ENCODE results near the gene JMJD1C. TPM values are rescaled to one million over a fixed set of nuclear protein-coding genes. Genes with fewer than 3 reads are reported as not detected.

Gene JMJD1C
- total RNA-seq, 1 experiment from 2014 or later, result 89.7 TPM

- no peak for DNase-seq
- intact Hi-C loops (cut with micrococcal nuclease; ENCODE audit: unreplicated experiment), result no loop called here
- Mint-ChIP-seq H3K4me1 (ENCODE audit: low read depth, unreplicated experiment) (peaks cover 38% of the 10 kb centered on the region), H3K27ac (ENCODE audit: unreplicated experiment) (no peak overlapping the region), H3K9me3 (ENCODE audit: unreplicated experiment) (peaks cover 16% of the 10 kb centered on the region), H3K27me3 (ENCODE audit: insufficient read depth, unreplicated experiment) (no peaks in the 10 kb centered on the region), H3K4me3 (ENCODE audit: unreplicated experiment) (no peak overlapping the region), H3K36me3 (ENCODE audit: insufficient read depth, unreplicated experiment) (peaks cover 16% of the 10 kb centered on the region)
- Histone ChIP-seq H3K4me3 (ENCODE audit: low read depth, low read length) (no peak overlapping the region), H3K27me3 (replicated peaks; ENCODE audit: control insufficient read depth, insufficient read depth, low read length) (no peaks in the 10 kb centered on the region), H3K4me1 (peaks cover 32% of the 10 kb centered on the region), H3K9me3 (peaks cover 7% of the 10 kb centered on the region; the same call in 1 of the 2 replicates), H3K36me3 (ENCODE audit: control insufficient read depth, insufficient read depth, low read length) (no peaks in the 10 kb centered on the region)
- no TSS peak for BruUV-seq (replicated peaks)
- TF ChIP-seq CTCF (IDR thresholded peaks at IDR 0.05; ENCODE audit: insufficient read depth in 1 of 2, low read depth in 1 of 2, low read length in 1 of 2, severe bottlenecking in 1 of 2, unreplicated experiment in 1 of 2), result no peak
- POLR2A ChIA-PET, result no interaction called here
- CTCF ChIA-PET, result no interaction called here
Observed at GRCh38 chr10:63506554-63506953, 40.8 kb upstream of the JMJD1C start.

GRCh38 chr10:63505562-63505961 lies 39.8 kb upstream of the JMJD1C start:
- no peak overlapping the region for H3K4me3 Mint-ChIP-seq (ENCODE audit: unreplicated experiment)
- TF ChIP-seq CTCF (IDR thresholded peaks at IDR 0.05; ENCODE audit: insufficient read depth in 1 of 2, low read depth in 1 of 2, low read length in 1 of 2, severe bottlenecking in 1 of 2, unreplicated experiment in 1 of 2), result no peak

GRCh38 chr10:63504145-63504881 lies 38.5 kb upstream of the JMJD1C start:
- Mint-ChIP-seq H3K36me3 (ENCODE audit: insufficient read depth, unreplicated experiment) (peaks cover 16% of the 10 kb centered on the region), H3K4me3 (ENCODE audit: unreplicated experiment) (peak overlapping the region; percentile 11), H3K27me3 (ENCODE audit: insufficient read depth, unreplicated experiment) (no peaks in the 10 kb centered on the region), H3K27ac (ENCODE audit: unreplicated experiment) (peak overlapping the region; percentile 43), H3K9me3 (ENCODE audit: unreplicated experiment) (no peaks in the 10 kb centered on the region), H3K4me1 (ENCODE audit: low read depth, unreplicated experiment) (peaks cover 40% of the 10 kb centered on the region)
- no TSS peak for BruUV-seq (replicated peaks)
- ChIA-PET POLR2A (interaction anchor here (0.7 kb wide), 1 partner anchor 25 kb away, joined by 6 read pairs; no protein-coding TSS in a partner anchor), CTCF (interaction anchor here (0.6 to 1.5 kb wide), 3 partner anchors 49 to 337 kb away, joined by 4 read pairs; no protein-coding TSS in a partner anchor)
- Histone ChIP-seq H3K36me3 (ENCODE audit: control insufficient read depth, insufficient read depth, low read length) (no peaks in the 10 kb centered on the region), H3K4me3 (ENCODE audit: low read depth, low read length) (no peak overlapping the region), H3K9me3 (peaks cover 7% of the 10 kb centered on the region; the same call in 1 of the 2 replicates), H3K4me1 (peaks cover 32% of the 10 kb centered on the region), H3K27me3 (replicated peaks; ENCODE audit: control insufficient read depth, insufficient read depth, low read length) (no peaks in the 10 kb centered on the region)
- intact Hi-C loops (cut with micrococcal nuclease; ENCODE audit: unreplicated experiment), result no loop called here
- DNase-seq, result peak in 1 of 2 experiments; percentile 40
- no peak for TF ChIP-seq CTCF (IDR thresholded peaks at IDR 0.05; ENCODE audit: insufficient read depth in 1 of 2, low read depth in 1 of 2, low read length in 1 of 2, severe bottlenecking in 1 of 2, unreplicated experiment in 1 of 2)

More at GRCh38 chr10:63505562-63505961, 39.8 kb upstream of the JMJD1C start:
- Histone ChIP-seq H3K36me3 (ENCODE audit: control insufficient read depth, insufficient read depth, low read length) (no peaks in the 10 kb centered on the region), H3K9me3 (peaks cover 7% of the 10 kb centered on the region; the same call in 1 of the 2 replicates), H3K4me1 (peaks cover 32% of the 10 kb centered on the region), H3K27me3 (replicated peaks; ENCODE audit: control insufficient read depth, insufficient read depth, low read length) (no peaks in the 10 kb centered on the region), H3K4me3 (ENCODE audit: low read depth, low read length) (no peak overlapping the region)
- peaks cover 38% of the 10 kb centered on the region for H3K4me1 Mint-ChIP-seq (ENCODE audit: low read depth, unreplicated experiment)
- POLR2A ChIA-PET, result interaction anchor here (0.6 kb wide), 1 partner anchor 13 kb away, joined by 6 read pairs; no protein-coding TSS in a partner anchor
- DNase-seq, result no peak
- peaks cover 12% of the 10 kb centered on the region for H3K36me3 Mint-ChIP-seq (ENCODE audit: insufficient read depth, unreplicated experiment)
- CTCF ChIA-PET, result interaction anchor here (1.4 to 1.5 kb wide), 2 partner anchors 124 to 339 kb away, joined by 4 read pairs; no protein-coding TSS in a partner anchor
- H3K9me3 Mint-ChIP-seq (ENCODE audit: unreplicated experiment), result peaks cover 6% of the 10 kb centered on the region
- no TSS peak for BruUV-seq (replicated peaks)
- intact Hi-C loops (cut with micrococcal nuclease; ENCODE audit: unreplicated experiment), result no loop called here
- no peaks in the 10 kb centered on the region for H3K27me3 Mint-ChIP-seq (ENCODE audit: insufficient read depth, unreplicated experiment)
- peak overlapping the region; percentile 14 for H3K27ac Mint-ChIP-seq (ENCODE audit: unreplicated experiment)

Measured in Caco-2 (cell line).